LNCaP clone FGC (cell line): ENCODE results near the gene TMEM132C.
"Not testable (repeated sequence)": the region's sequence is repeated elsewhere in the genome, so short reads cannot be mapped to it uniquely, and the experiment has no call there.

Experiments
- DNase-seq: peaks from one replicate; pipeline ENCODE4 v3.0.0-alpha.2; 2011; ENCODE audit warnings: low read depth
- H3K4me3 ChIP-seq: 2 replicates; pipeline ENCODE4 v1.5.1; 2011; ENCODE audit warnings: mild to moderate bottlenecking, low read depth, low read length, control low read depth
- CTCF ChIP-seq: IDR thresholded peaks from 2 replicates; pipeline ENCODE4 v1.5.1; 2012; ENCODE audit warnings: mild to moderate bottlenecking; ENCODE audit not compliant: control insufficient read depth, insufficient read depth; ENCODE audit errors: extremely low read depth

TMEM132C gene

GRCh38 chr12:128474916-128475315 lies 207.9 kb downstream of the TMEM132C start:
- TF ChIP-seq CTCF: no peak
- no peak overlapping the region for H3K4me3 ChIP-seq
- no peak for DNase-seq

- no peak for TF ChIP-seq CTCF
- no peak overlapping the region for H3K4me3 ChIP-seq
- no peak for DNase-seq
Measured at GRCh38 chr12:128476266-128476665, 209.3 kb downstream of the TMEM132C start.

GRCh38 chr12:128483526-128484255 lies 216.7 kb downstream of the TMEM132C start:
- no peak for TF ChIP-seq CTCF
- H3K4me3 ChIP-seq: no peak overlapping the region
- DNase-seq: no peak

- DNase-seq: not testable (repeated sequence)
Measured at GRCh38 chr12:128497376-128497775, 230.4 kb downstream of the TMEM132C start.

GRCh38 chr12:128507470-128507869 lies 240.5 kb downstream of the TMEM132C start:
- H3K4me3 ChIP-seq: no peak overlapping the region
- no peak for TF ChIP-seq CTCF
- DNase-seq: no peak

More at GRCh38 chr12:128497376-128497775, 230.4 kb downstream of the TMEM132C start:
- H3K4me3 ChIP-seq: not testable (repeated sequence)

- no peak for DNase-seq
- H3K4me3 ChIP-seq: no peak overlapping the region
- no peak for TF ChIP-seq CTCF
Measured at GRCh38 chr12:128509170-128509569, 242.2 kb downstream of the TMEM132C start.

- TF ChIP-seq CTCF: no peak
- no peak for DNase-seq
- H3K4me3 ChIP-seq: no peak overlapping the region
Measured at GRCh38 chr12:128510511-128510910, 243.5 kb downstream of the TMEM132C start.
